Skeletal muscle tissue (tissue), 4 donors: Measurements from ENCODE around the gene SLC1A2. TPM values are rescaled to one million over a fixed set of nuclear protein-coding genes. Genes with fewer than 3 reads are reported as not detected.

Experiments
- H3K27ac ChIP-seq: one replicate; pipeline ENCODE4 v1.7.0; 2013; ENCODE audit warnings: mild to moderate bottlenecking, low read depth, low read length, inconsistent platforms
- H3K27me3 ChIP-seq, 3 donors: one replicate each; pipeline ENCODE4 v1.7.0; 2013; ENCODE audit warnings: low read length in 3 of 3; ENCODE audit not compliant: control insufficient read depth in 3 of 3, insufficient read depth in 3 of 3
- H3K36me3 ChIP-seq, 3 donors: one replicate each; pipeline ENCODE4 v1.7.0; 2013; ENCODE audit warnings: low read length in 3 of 3; ENCODE audit not compliant: control insufficient read depth in 3 of 3, insufficient read depth in 3 of 3
- H3K4me1 ChIP-seq, 3 donors: one replicate each; pipeline ENCODE4 v1.7.0; 2013; ENCODE audit warnings: low read length in 3 of 3, mild to moderate bottlenecking in 3 of 3; ENCODE audit not compliant: control insufficient read depth in 3 of 3, insufficient read depth in 3 of 3
- H3K4me3 ChIP-seq, 3 donors: one replicate each; pipeline ENCODE4 v1.7.0; 2013; ENCODE audit warnings: low read length in 3 of 3
- H3K9ac ChIP-seq, 3 donors: one replicate each; pipeline ENCODE4 v1.7.0; 2013; ENCODE audit warnings: low read length in 3 of 3, mild to moderate bottlenecking in 3 of 3, moderate library complexity in 2 of 3, low read depth in 1 of 3
- H3K9me3 ChIP-seq, 3 donors: one replicate each; pipeline ENCODE4 v1.7.0; 2013; ENCODE audit warnings: low read length in 3 of 3; ENCODE audit not compliant: control insufficient read depth in 3 of 3
- total RNA-seq: library from RNA; depleted of rRNA; stranded (reverse); fragments of >200 nt; gene quantifications from one replicate; pipeline ENCODE4 v1.2.3, GENCODE V29; 2014
- donor health status: Osteomylitis.

Gene SLC1A2
- total RNA-seq, 1 donor from 2014 or later: 1.6 TPM

- Histone ChIP-seq H3K9ac (no peak overlapping the region), H3K4me1 (peaks cover 5 to 12% (median 11%) of the 10 kb centered on the region in 3 donors), H3K9me3 (no peaks in the 10 kb centered on the region), H3K4me3 (no peak overlapping the region), H3K27me3 (no peaks in the 10 kb centered on the region), H3K27ac (no peak overlapping the region), H3K36me3 (no peaks in the 10 kb centered on the region)
Observed at GRCh38 chr11:35245056-35245455, 174.3 kb downstream of the SLC1A2 start.

- Histone ChIP-seq H3K36me3 (no peaks in the 10 kb centered on the region), H3K9me3 (no peaks in the 10 kb centered on the region), H3K4me3 (no peak overlapping the region), H3K4me1 (peaks cover 5 to 12% (median 11%) of the 10 kb centered on the region in 3 donors), H3K27me3 (no peaks in the 10 kb centered on the region), H3K27ac (no peak overlapping the region), H3K9ac (no peak overlapping the region)
Observed at GRCh38 chr11:35243774-35244173, 175.6 kb downstream of the SLC1A2 start.

GRCh38 chr11:35242412-35243242, 176.7 kb downstream of the SLC1A2 start:
- H3K4me3 ChIP-seq: no peak overlapping the region
- H3K9me3 ChIP-seq: no peaks in the 10 kb centered on the region
- H3K9ac ChIP-seq: no peak overlapping the region
- no peaks in the 10 kb centered on the region for H3K27me3 ChIP-seq
- no peaks in the 10 kb centered on the region for H3K36me3 ChIP-seq
- peaks cover 7 to 12% (median 11%) of the 10 kb centered on the region in 3 donors for H3K4me1 ChIP-seq
- H3K27ac ChIP-seq: no peak overlapping the region

- Histone ChIP-seq H3K9me3 (no peaks in the 10 kb centered on the region), H3K36me3 (no peaks in the 10 kb centered on the region), H3K4me1 (peaks cover 4 to 10% (median 7%) of the 10 kb centered on the region in 3 donors)
Observed at GRCh38 chr11:35241531-35241930, 177.8 kb downstream of the SLC1A2 start.

GRCh38 chr11:35241083-35241482, 178.3 kb downstream of the SLC1A2 start:
- no peaks in the 10 kb centered on the region for H3K36me3 ChIP-seq
- no peak overlapping the region for H3K27ac ChIP-seq
- no peaks in the 10 kb centered on the region for H3K27me3 ChIP-seq
- H3K4me3 ChIP-seq: no peak overlapping the region
- peaks cover 3 to 5% (median 4%) of the 10 kb centered on the region in 3 donors for H3K4me1 ChIP-seq
- no peak overlapping the region for H3K9ac ChIP-seq
- H3K9me3 ChIP-seq: no peaks in the 10 kb centered on the region

More at GRCh38 chr11:35241531-35241930, 177.8 kb downstream of the SLC1A2 start:
- Histone ChIP-seq H3K9ac (no peak overlapping the region), H3K4me3 (no peak overlapping the region), H3K27ac (no peak overlapping the region), H3K27me3 (no peaks in the 10 kb centered on the region)

GRCh38 chr11:35239471-35240075, 179.8 kb downstream of the SLC1A2 start:
- H3K4me3 ChIP-seq: no peak overlapping the region
- no peak overlapping the region for H3K9ac ChIP-seq
- H3K27ac ChIP-seq: no peak overlapping the region
- no peaks in the 10 kb centered on the region for H3K36me3 ChIP-seq
- peaks cover 0 to 4% (median 0%) of the 10 kb centered on the region in 3 donors for H3K4me1 ChIP-seq
- no peaks in the 10 kb centered on the region for H3K9me3 ChIP-seq
- H3K27me3 ChIP-seq: no peaks in the 10 kb centered on the region

- no peak overlapping the region for H3K4me3 ChIP-seq
- H3K9me3 ChIP-seq: no peaks in the 10 kb centered on the region
- peaks cover 0 to 4% (median 0%) of the 10 kb centered on the region in 3 donors for H3K4me1 ChIP-seq
- no peaks in the 10 kb centered on the region for H3K27me3 ChIP-seq
- H3K9ac ChIP-seq: no peak overlapping the region
- H3K27ac ChIP-seq: no peak overlapping the region
- no peaks in the 10 kb centered on the region for H3K36me3 ChIP-seq
Observed at GRCh38 chr11:35238882-35239281, 180.5 kb downstream of the SLC1A2 start.

- no peak overlapping the region for H3K27ac ChIP-seq
Observed at GRCh38 chr11:35237860-35238715, 181.3 kb downstream of the SLC1A2 start.

GRCh38 chr11:35237351-35237750, 182.0 kb downstream of the SLC1A2 start:
- Histone ChIP-seq H3K9ac (no peak overlapping the region), H3K27ac (no peak overlapping the region), H3K27me3 (no peaks in the 10 kb centered on the region), H3K4me1 (peaks cover 0 to 4% (median 0%) of the 10 kb centered on the region in 3 donors), H3K9me3 (no peaks in the 10 kb centered on the region), H3K4me3 (no peak overlapping the region), H3K36me3 (no peaks in the 10 kb centered on the region)

More at GRCh38 chr11:35237860-35238715, 181.3 kb downstream of the SLC1A2 start:
- Histone ChIP-seq H3K9me3 (no peaks in the 10 kb centered on the region), H3K36me3 (no peaks in the 10 kb centered on the region), H3K9ac (no peak overlapping the region), H3K4me1 (peaks cover 0 to 4% (median 0%) of the 10 kb centered on the region in 3 donors), H3K27me3 (no peaks in the 10 kb centered on the region), H3K4me3 (no peak overlapping the region)
